GM18858 (cell line): ENCODE measurements around the gene LRRK1.

Experiments
- ATAC-seq: cut with Tn5 transposase; IDR thresholded peaks from one replicate; pipeline ENCODE4 v1.9.1; 2021; ENCODE audit not compliant: unreplicated experiment

Gene LRRK1

GRCh38 chr15:100909989-100910955 is 8.9 kb upstream of the LRRK1 start:
- ATAC-seq, result no peak

GRCh38 chr15:100911086-100911485 is 8.1 kb upstream of the LRRK1 start:
- no peak for ATAC-seq

- ATAC-seq, result no peak
Observed at GRCh38 chr15:100913961-100914360, 5.2 kb upstream of the LRRK1 start.

GRCh38 chr15:100914876-100915275 is 4.3 kb upstream of the LRRK1 start:
- no peak for ATAC-seq

- ATAC-seq, result peak; percentile 49
Observed at GRCh38 chr15:100918034-100918689, 995 bp upstream of the LRRK1 start.

GRCh38 chr15:100919481-100920405 is 586 bp downstream of the LRRK1 start:
- ATAC-seq, result no peak

GRCh38 chr15:100920516-100921135 is 1.5 kb downstream of the LRRK1 start:
- ATAC-seq, result no peak

DNA sequence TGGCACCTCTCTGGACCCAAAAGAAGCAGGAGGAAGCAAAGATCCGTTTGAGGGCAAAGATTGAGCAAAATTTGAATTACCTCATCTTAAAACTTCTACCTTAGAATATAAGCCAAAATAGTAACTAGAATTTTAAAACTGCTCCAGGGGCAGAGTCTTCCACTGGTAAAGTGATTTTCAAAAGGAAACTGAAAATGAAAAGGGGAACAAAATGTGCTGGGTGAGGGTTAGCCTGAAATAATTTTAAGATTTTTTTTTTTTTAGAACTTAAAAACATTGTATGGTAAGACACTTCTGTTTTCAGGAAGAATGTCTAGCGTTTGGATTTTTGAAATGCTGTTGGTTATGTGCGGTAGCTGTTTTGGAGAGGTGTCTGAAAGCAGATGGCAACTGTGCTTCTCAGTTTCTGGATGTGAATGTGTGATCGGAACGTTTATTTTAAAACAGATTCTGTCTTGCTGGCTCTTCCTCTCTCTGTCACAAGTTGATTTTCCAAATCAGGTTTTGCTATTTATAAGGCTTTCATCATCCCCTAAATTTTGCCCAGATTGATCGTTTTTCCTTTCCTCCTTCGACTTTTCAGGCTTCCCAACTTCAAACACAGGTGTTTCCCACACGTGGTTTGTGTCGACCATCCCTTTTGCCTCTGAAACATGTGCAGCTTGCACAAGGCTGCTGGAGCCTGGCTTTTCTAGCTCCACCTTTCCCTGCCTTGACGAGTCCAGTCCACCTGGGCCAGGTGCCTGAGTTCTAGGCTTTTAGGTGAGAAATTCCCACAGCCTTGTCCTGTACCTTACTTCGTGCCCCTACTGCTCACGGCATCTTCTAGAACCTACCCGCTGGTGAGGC is 3.3 kb downstream of the LRRK1 start:
- peak; percentile 24 for ATAC-seq

GRCh38 chr15:100923076-100923475 is 3.9 kb downstream of the LRRK1 start:
- ATAC-seq, result no peak

- ATAC-seq, result no peak
Observed at GRCh38 chr15:100923902-100924301, 4.7 kb downstream of the LRRK1 start.

GRCh38 chr15:100924436-100924835 is 5.3 kb downstream of the LRRK1 start:
- no peak for ATAC-seq

GRCh38 chr15:100925480-100925879 is 6.3 kb downstream of the LRRK1 start:
- no peak for ATAC-seq

- no peak for ATAC-seq
Observed at GRCh38 chr15:100926258-100926657, 7.1 kb downstream of the LRRK1 start.

- ATAC-seq, result peak; percentile 34
Observed at GRCh38 chr15:100926971-100927756, 8.0 kb downstream of the LRRK1 start.

DNA sequence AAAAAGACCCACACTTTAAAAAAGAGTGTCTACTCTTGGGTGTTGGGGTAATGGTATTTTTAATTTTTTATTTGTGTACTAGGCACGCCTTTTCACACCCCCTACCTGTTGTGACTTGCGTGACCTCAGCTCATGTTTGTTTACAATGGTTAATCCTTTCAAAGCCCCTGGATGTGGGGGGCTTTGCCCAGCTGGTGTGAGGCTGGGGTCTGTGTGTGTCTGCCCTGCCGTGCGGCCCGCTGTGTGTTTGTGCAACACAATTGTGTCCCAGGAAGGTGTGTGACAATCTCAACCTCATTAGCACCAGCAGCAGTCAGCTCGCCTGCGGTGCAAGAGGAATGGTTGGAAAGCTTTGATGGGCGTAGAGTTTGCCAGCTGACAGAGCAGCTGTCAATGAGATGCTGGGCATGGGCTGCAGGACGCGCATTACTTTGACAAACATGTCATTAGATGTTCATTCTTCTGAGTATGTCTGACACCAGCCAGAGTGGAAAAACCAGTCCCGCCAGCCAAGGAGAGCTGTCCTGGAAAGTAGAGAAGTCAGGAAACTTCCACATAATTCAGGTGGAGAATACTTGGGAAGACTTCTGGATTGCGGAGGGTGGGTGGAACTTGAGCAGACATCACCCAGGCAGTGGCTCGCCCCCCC is 9.6 kb downstream of the LRRK1 start:
- ATAC-seq, result no peak

DNA sequence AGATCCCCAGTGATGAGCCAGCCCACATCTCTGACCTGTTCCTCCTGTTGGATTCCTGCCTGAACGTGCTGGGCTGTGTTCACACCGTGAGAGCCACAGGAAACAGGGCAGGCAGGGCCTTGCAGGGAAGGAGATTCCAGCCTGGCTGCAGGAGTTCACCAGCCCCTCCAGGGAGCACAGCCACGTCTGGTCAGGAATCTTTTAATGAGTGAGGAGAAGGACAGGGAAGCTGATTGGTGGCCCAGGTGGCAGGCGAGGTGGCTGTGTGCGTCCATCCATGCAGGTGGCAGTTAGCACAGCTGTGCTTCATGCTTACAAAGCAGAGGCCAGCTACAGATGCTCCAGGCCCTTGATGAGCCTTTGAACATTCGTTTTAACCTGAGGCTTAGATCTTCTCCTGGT is 10.5 kb downstream of the LRRK1 start:
- peak; percentile 34 for ATAC-seq

DNA sequence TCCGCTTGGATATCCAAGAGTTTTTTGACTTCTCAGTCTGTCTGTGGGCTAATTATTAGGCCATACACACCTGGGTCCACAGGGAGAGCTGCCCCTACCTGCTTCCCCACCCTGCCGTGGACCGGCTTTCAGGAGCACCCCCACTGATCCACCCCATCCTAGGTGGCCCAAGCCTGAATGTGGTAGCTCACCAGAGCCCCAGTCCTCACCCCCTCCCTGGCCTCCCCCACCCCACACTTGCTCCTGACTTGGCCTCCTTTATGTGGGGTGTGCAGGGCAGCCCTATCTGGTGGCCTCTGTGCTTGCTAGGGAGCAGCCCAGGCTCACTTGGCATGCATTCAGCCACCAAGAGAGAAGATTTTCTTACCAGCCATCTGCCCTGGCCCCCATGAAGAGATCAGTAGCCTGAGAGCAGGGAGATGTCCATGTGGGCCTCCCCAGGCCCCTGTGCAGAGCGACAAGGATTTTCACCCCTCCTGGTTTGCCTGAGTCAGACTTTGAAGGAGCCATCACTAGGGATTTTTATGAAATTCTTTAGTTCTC is 11.2 kb downstream of the LRRK1 start:
- ATAC-seq, result no peak
